Esophagus muscularis mucosa (tissue), 4 donors: ENCODE data around the gene ATP5ME. TPM values are rescaled to one million over a fixed set of nuclear protein-coding genes. Genes with fewer than 3 reads are reported as not detected.

Experiments
- DNase-seq: peaks from one replicate; pipeline ENCODE4 v3.0.0-alpha.2; 2017; ENCODE audit errors: extremely low spot score
- H3K27ac ChIP-seq, 4 donors: fragments of 200-600 bp; sonication (generic); replicated peaks in 1 of 4; 1 replicate in 3 of 4; 2 replicates in 1 of 4; pipeline ENCODE4 v1.5.1; 2016 to 2019; ENCODE audit warnings: mild to moderate bottlenecking in 1 of 4
- H3K27me3 ChIP-seq, 4 donors: fragments of 200-600 bp; sonication (generic); one replicate each; pipeline versions ENCODE4 v1.5.1 to v1.6.0; 2016 to 2019
- H3K36me3 ChIP-seq, 4 donors: fragments of 200-600 bp; sonication (generic); one replicate each; pipeline ENCODE4 v1.5.1; 2016 to 2019
- H3K4me1 ChIP-seq, 4 donors: fragments of 200-600 bp; sonication (generic); one replicate each; pipeline ENCODE4 v1.5.1; 2016 to 2019
- H3K4me3 ChIP-seq, 4 donors: fragments of 200-600 bp; sonication (generic); 1 replicate in 2 of 4; 2 replicates in 2 of 4; pipeline ENCODE4 v1.5.1; 2016 to 2019; ENCODE audit warnings: mild to moderate bottlenecking in 4 of 4, moderate library complexity in 1 of 4
- H3K9me3 ChIP-seq, 4 donors: fragments of 200-600 bp; sonication (generic); 1 replicate in 3 of 4; 2 replicates in 1 of 4; pipeline ENCODE4 v1.5.1; 2016 to 2019
- EP300 ChIP-seq: sonication (generic); formaldehyde crosslinking; IDR thresholded peaks from one replicate; pipeline ENCODE4 v1.6.1; 2017; ENCODE audit warnings: antibody characterized with exemption
- POLR2A ChIP-seq: fragments of 450-650 bp; IDR thresholded peaks from one replicate; pipeline ENCODE4 v1.6.1; 2017; ENCODE audit warnings: antibody characterized with exemption, moderate library complexity, mild to moderate bottlenecking, low read depth
- POLR2AphosphoS5 ChIP-seq, 2 donors: sonication (generic); formaldehyde crosslinking; IDR thresholded peaks; one replicate each; pipeline ENCODE4 v1.6.1; 2017; ENCODE audit warnings: antibody characterized with exemption in 2 of 2
- WGBS: methylation state at CpG from one replicate; pipeline ENCODE4 v1.1.5; 2018; 5-methylcytosine and 5-hydroxymethylcytosine counted together
- intact Hi-C: fragments of 100-400 bp; cut with DNase I; formaldehyde crosslinking; loops from one replicate; pipeline ENCODE4 v1.15.1; 2023
- total RNA-seq, 4 donors: library from RNA; depleted of rRNA; stranded (reverse); fragments of >200 nt; gene quantifications; one replicate each; pipeline versions ENCODE4 v1.1.0 to v1.2.1, GENCODE V29; 2016
- TF ChIP-seq, protein P1 (sequence below), 3 experiments: fragments of 200-600 bp in 2 of 3; fragments of 450-650 bp in 1 of 3; sonication (generic) in 2 of 3; IDR thresholded peaks; one replicate each; pipeline ENCODE4 v1.5.1; 2017 to 2019; ENCODE audit warnings: antibody characterized with exemption in 3 of 3, mild to moderate bottlenecking in 2 of 3, moderate library complexity in 1 of 3

ATP5ME gene
- total RNA-seq, 4 donors from 2014 or later = 111 to 224 (median 154) TPM

DNA sequence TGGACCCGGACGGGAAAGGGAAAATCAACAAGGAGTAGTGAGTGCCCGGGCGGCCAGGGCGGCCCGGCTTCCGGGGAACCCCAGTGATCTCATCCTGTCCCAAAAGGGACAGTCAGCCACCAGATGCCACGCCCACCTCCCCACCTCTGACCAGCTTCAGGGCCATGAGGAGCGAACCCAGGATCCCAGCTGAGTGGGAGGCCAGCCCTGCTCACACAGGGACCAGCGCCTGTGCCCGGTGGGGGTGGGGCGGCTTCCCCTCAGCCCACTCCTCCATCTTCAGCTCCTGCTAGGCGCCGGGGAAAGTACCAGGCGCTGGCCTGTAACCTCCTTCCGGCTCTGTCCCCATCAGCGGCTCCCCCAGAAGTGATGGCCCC lies 6.5 kb upstream of the ATP5ME start:
- intact Hi-C loops = no loop called here
- Histone ChIP-seq H3K27me3 (peaks cover 0 to 42% (median 0%) of the 10 kb centered on the region in 4 donors), H3K4me3 (peak overlapping the region; percentile 54 to 76 (median 55))

DNA sequence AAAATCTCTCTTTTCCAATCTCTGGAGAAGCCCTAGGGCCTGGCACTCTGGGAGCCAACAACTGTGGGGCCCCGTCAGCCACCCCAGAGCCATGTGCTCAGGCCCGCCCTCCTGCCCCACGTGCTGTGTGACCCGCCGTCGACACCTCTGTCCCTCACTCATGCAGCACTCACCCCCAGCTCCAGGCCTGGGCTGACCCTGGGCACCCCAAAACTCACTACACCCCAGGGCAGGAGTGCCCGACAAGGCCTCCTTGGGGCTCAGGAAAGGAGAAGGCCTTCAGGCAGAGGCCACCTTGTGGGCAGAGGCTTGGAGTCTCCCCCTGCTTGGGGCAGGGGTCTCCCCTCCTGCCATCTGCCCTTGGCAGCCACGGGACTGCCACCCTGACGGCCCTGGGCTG lies 6.0 kb upstream of the ATP5ME start:
- H3K27me3 ChIP-seq = peaks cover 0 to 42% (median 0%) of the 10 kb centered on the region in 4 donors
- peak overlapping the region in 1 of 4 donors; percentile 61 for H3K27ac ChIP-seq
- WGBS = 89% methylated on average over 9 of the region's 9 CpGs
- DNase-seq = no peak
- H3K4me3 ChIP-seq = no peak overlapping the region
- no peaks in the 10 kb centered on the region for H3K9me3 ChIP-seq
- intact Hi-C loops = no loop called here
- no peak for TF ChIP-seq POLR2A
- TF ChIP-seq POLR2AphosphoS5 (IDR thresholded peaks at IDR 0.05) = no peak
- TF ChIP-seq, protein P1, sequence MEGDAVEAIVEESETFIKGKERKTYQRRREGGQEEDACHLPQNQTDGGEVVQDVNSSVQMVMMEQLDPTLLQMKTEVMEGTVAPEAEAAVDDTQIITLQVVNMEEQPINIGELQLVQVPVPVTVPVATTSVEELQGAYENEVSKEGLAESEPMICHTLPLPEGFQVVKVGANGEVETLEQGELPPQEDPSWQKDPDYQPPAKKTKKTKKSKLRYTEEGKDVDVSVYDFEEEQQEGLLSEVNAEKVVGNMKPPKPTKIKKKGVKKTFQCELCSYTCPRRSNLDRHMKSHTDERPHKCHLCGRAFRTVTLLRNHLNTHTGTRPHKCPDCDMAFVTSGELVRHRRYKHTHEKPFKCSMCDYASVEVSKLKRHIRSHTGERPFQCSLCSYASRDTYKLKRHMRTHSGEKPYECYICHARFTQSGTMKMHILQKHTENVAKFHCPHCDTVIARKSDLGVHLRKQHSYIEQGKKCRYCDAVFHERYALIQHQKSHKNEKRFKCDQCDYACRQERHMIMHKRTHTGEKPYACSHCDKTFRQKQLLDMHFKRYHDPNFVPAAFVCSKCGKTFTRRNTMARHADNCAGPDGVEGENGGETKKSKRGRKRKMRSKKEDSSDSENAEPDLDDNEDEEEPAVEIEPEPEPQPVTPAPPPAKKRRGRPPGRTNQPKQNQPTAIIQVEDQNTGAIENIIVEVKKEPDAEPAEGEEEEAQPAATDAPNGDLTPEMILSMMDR (IDR thresholded peaks at IDR 0.05) = no peak
- no peak for TF ChIP-seq EP300
- H3K36me3 ChIP-seq = no peaks in the 10 kb centered on the region
- H3K4me1 ChIP-seq = peaks cover 28 to 47% (median 35%) of the 10 kb centered on the region in 4 donors

More for the DNA sequence above, 6.5 kb upstream of the ATP5ME start:
- no peak for DNase-seq
- Histone ChIP-seq H3K36me3 (peaks cover 0 to 1% (median 0%) of the 10 kb centered on the region in 4 donors), H3K27ac (peak overlapping the region in 2 of 4 donors; percentile 27 to 61), H3K9me3 (no peaks in the 10 kb centered on the region), H3K4me1 (peaks cover 23 to 43% (median 31%) of the 10 kb centered on the region in 4 donors)
- 57% methylated on average over 9 of the region's 17 CpGs for WGBS
- TF ChIP-seq POLR2AphosphoS5 (IDR thresholded peaks at IDR 0.05) (no peak), EP300 (no peak)

DNA sequence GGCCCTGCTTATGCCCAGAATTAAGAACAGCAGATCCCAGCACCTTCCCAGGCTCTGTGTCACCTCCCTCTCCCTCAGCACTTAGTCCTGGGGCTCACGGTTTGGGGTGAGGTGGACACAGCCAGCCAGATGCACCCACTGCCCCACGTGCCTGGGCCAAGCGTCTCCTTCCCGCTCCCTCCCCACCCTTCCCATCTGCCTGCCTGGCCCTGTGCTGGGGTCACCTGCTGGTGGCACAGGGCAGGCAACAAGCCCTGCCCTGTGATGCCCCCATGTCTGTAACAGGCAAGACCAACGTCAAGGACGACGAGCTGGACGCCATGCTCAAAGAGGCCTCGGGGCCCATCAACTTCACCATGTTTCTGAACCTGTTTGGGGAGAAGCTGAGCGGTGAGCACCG lies 5.6 kb upstream of the ATP5ME start:
- TF ChIP-seq POLR2AphosphoS5 (IDR thresholded peaks at IDR 0.05) (no peak), EP300 (no peak), POLR2A (no peak)
- TF ChIP-seq, protein P1 (IDR thresholded peaks at IDR 0.05) = no peak
- Histone ChIP-seq H3K9me3 (no peaks in the 10 kb centered on the region), H3K4me3 (no peak overlapping the region), H3K36me3 (no peaks in the 10 kb centered on the region), H3K4me1 (peaks cover 31 to 51% (median 39%) of the 10 kb centered on the region in 4 donors), H3K27ac (no peak overlapping the region), H3K27me3 (peaks cover 0 to 42% (median 0%) of the 10 kb centered on the region in 4 donors)
- WGBS = 89% methylated on average over 9 of the region's 11 CpGs
- no peak for DNase-seq
- intact Hi-C loops = no loop called here

DNA sequence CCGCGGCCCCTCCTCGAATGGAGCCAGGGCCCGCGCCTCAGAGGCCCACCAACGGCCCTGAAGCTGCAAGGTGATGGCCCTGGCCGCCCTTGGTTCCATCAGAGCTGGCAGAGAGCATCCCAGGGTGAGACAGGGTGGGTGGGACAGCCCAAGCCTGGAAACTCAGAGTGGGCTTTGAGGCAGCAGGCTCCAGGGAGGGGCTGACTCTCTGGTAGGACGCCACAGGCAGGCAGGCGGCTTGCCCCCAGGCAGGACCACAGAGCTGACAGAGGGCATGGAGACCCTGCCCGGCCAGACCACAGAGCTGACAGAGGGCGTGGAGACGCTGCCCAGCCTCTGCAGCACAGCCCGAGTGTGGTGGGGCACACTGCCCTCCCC lies 5.0 kb upstream of the ATP5ME start:
- H3K27ac ChIP-seq = no peak overlapping the region
- peaks cover 30 to 47% (median 38%) of the 10 kb centered on the region in 4 donors for H3K4me1 ChIP-seq
- H3K36me3 ChIP-seq = no peaks in the 10 kb centered on the region
- no peaks in the 10 kb centered on the region for H3K9me3 ChIP-seq
- peaks cover 0 to 42% (median 0%) of the 10 kb centered on the region in 4 donors for H3K27me3 ChIP-seq
- no peak for DNase-seq
- TF ChIP-seq POLR2A (no peak), POLR2AphosphoS5 (IDR thresholded peaks at IDR 0.05) (no peak), EP300 (no peak)
- TF ChIP-seq, protein P1 (IDR thresholded peaks at IDR 0.05) = no peak
- 89% methylated on average over 8 of the region's 13 CpGs for WGBS
- intact Hi-C loops = no loop called here
- H3K4me3 ChIP-seq = no peak overlapping the region

DNA sequence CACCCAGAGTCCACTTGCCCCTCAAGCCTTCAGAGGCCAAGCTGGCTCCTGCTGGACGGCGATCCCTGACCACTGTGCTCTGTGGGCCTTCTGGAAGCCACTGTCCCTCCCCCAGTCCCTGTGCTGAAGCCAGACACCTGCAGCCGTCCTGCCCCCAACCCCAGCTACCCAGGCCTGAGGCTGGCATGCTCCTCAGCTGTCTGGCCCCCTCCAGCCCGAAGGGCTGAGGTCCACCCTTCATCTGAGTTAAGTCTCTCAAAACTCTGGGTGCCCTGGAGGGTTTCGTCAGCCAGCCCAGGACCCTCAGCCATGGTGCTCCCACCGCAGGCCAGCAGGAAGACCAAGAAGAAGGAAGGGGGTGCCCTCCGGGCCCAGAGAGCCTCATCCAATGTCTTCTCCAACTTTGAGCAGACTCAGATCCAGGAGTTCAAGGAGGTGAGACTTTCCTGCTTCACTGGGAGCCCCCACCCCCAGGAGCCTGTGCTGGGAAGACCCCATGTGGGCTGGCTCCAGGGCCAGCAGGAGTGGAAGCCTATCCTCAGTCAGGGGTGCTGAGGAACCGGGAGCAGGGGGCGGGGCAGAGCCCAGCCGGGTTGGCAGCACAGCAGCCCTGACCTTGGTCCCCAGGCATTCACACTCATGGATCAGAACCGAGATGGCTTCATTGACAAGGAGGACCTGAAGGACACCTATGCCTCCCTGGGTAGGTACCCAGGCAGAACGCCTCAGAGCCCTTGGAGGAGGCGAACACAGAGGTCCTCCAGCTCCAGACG lies 4.4 kb upstream of the ATP5ME start:
- H3K4me1 ChIP-seq = peaks cover 26 to 43% (median 34%) of the 10 kb centered on the region in 4 donors
- DNase-seq = no peak
- H3K9me3 ChIP-seq = no peaks in the 10 kb centered on the region
- H3K27ac ChIP-seq = no peak overlapping the region
- no peak overlapping the region for H3K4me3 ChIP-seq
- H3K27me3 ChIP-seq = peaks cover 0 to 42% (median 0%) of the 10 kb centered on the region in 4 donors
- H3K36me3 ChIP-seq = no peaks in the 10 kb centered on the region
- no peak for TF ChIP-seq POLR2AphosphoS5 (IDR thresholded peaks at IDR 0.05)
- no peak for TF ChIP-seq EP300
- TF ChIP-seq, protein P1 (IDR thresholded peaks at IDR 0.05) = no peak
- no peak for TF ChIP-seq POLR2A
- intact Hi-C loops = no loop called here
- WGBS = 50% methylated on average over 5 of the region's 14 CpGs
